HG02852 (cell line): Measurements from ENCODE around the gene PTPN2.
"Not testable (repeated sequence)": the region's sequence is repeated elsewhere in the genome, so short reads cannot be mapped to it uniquely, and the experiment has no call there.

ENCODE experiments used
- ATAC-seq: cut with Tn5 transposase; IDR thresholded peaks from one replicate; pipeline ENCODE4 v1.9.1; 2021; ENCODE audit warnings: mild to moderate bottlenecking, moderate library complexity; ENCODE audit not compliant: unreplicated experiment

PTPN2 gene

DNA sequence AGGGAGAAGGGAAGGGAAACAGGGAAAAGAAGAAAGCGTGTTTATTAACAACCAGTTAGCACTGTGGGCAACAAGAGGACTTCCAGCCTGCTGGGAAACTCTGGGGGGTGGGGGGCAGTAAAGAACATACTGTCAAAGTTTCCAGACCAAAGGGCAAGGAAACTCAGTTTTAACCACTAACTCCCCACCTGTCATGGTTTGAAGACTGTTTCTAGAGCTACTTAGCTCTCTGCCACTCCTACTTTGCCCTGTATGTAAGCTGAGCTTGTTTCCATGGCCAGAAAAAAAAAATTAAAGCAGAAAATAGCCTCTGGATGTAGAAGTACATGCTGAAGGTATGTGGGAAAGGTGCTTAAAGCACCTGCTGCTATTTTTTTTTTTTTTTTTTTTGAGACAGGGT lies 11.0 kb upstream of the PTPN2 start:
- no peak for ATAC-seq

DNA sequence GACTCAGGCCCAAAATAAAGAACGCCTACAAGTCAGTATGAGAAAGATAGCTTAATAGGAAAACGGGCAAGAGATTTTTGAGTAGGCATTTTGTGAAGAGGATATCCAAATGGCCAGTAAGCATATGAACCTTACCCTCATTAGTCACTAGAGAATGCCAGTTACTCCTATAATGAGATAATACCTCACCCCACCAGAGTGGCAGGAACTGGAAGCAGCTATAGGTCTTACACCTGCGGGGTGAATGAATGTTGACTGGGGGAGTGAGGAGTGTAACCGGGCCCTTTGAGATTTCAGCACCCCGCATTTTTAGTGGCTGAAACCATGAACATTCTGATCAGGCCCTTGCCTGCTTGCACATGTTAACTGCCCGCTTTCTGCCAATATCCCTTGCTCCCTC lies 7.5 kb upstream of the PTPN2 start:
- no peak for ATAC-seq

DNA sequence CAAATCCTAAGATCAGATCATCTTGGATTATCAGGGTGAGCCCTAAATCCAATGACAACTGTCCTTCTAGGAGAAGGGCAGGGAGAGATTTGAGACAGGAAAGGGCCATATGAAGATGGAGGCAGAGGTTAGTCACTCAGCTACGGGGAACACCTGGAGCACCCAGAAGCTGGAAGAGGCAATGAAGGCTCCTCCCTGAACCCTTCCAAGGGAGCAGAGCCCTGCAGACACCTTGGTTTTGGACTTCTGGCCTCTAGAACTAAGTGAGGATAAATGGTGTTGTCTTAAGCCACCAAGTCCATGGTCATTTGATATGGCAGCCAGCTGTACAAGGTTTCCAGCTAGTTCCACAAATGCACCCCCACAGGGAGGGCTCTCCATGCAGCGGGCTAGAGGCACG lies 6.9 kb upstream of the PTPN2 start:
- no peak for ATAC-seq

DNA sequence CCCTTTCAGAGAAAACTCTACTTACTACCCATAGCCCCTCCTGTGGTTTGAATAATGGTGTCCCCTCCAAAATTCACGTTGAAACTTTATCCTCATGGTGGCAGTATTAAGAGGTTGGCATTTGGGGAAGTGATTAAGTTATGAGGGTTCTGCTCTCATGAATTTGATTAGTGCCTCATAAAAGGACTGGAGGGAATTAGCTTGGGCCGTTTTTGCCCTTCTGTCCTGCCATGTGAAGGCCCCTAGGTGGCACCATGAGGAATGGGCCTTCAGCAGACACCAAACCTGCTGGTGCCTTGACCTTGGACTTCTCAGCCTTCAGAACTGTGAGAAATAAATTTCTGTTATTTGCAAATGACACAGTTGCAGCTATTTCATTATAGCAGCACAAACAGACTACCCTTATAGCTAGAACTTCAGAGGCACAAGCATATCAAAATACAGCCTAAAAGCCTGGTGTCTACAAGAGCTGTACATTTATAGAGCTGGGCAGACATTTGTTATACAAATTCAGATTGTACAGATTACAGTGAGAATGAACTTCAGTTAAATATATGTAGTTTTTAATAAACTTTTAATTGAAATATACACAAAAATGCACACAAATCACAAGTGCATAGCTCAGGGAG lies 2.6 kb upstream of the PTPN2 start:
- no peak for ATAC-seq

- ATAC-seq: no peak
These were observed 1.5 kb upstream of the PTPN2 start for GRCh38 chr18:12885500-12885899.

GRCh38 chr18:12884406-12885323 lies 628 bp upstream of the PTPN2 start:
- no peak for ATAC-seq

DNA sequence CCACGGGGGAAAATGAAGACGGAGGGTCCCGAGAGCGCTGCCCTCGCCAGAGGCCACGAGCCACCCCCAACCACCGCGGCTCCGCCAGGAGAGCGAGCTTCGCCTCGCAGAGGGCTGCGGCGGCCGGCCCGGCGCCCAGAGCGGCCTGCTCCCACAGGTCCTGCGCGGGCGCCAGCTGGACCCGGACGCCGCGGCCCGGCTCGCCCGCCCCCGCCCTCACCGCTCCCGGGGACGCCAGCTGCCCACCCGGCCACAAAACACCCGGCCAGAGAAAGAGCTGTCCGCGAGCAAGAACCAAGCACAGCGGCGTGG lies 709 bp downstream of the PTPN2 start:
- ATAC-seq: peak; percentile 13

- ATAC-seq: no peak
These were observed 1.3 kb downstream of the PTPN2 start for GRCh38 chr18:12882453-12883371.

DNA sequence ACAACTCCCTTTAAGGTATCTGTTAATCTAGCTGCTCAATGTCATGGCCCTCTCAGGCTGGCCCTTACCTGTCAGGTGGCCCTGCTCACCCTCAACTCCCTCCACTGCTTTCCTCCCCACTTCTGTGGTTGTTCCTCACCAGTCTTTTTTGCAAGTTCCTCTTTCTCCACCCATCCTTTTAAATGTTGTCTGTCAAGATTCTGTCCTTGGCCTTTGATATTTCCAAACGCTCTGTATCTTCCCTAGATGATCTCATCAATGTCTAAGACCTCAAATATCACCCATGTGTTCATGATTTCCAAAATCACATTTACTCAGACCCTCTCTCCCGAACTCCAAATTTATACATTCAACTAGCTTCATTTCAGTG lies 3.5 kb downstream of the PTPN2 start:
- no peak for ATAC-seq

GRCh38 chr18:12879840-12880540 lies 4.0 kb downstream of the PTPN2 start:
- ATAC-seq: no peak

DNA sequence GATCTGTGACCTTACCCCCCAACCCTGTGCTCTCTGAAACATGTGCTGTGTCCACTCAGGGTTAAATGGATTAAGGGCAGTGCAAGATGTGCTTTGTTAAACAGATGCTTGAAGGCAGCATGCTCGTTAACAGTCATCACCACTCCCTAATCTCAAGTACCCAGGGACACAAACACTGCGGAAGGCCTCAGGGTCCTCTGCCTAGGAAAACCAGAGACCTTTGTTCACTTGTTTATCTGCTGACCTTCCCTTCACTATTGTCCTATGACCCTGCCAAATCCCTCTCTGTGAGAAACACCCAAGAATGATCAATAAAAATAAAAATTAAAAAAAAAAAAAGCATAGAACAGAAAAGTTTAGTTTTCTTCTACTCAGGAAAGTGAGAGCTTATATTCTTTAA lies 9.0 kb downstream of the PTPN2 start:
- not testable (repeated sequence) for ATAC-seq

- ATAC-seq: not testable (repeated sequence)
These were observed 10.0 kb downstream of the PTPN2 start for GRCh38 chr18:12873961-12874567.

DNA sequence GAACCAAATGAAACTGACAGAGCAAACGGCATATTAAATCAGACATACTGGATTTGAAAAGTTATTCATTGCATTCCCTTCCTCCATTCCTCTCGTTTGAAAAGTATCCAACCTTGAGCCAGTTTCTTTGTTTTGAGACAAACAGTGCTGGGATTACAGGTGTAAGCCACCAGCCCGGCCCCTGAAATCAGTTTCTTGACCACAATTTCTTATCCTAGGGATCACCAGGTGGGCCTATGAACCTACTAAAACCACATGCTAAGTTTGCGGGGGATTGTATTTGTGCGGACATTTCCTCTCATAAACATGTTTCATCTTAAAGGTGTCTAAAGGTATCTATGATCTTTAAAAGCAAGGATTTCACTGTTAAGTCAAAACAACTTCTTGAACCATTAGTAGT lies 11.6 kb downstream of the PTPN2 start:
- ATAC-seq: no peak

DNA sequence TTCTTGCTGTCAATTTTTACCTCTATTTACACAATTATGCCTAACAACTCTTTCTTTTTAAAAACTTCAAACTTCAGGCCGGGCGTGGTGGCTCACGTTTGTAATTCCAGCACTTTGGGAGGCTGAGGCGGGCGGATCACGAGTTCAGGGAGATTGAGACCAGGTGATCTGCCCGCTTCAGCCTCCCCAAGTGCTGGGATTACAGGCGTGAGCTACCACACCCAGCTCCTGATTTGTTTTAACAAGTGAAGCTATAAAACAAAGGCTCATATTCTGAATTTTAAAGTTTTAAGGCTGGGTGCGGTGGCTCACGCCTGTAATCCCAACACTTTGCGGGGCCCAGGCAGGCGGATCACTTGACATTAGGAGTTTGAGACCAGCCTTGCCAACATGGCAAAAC lies 15.5 kb downstream of the PTPN2 start:
- no peak for ATAC-seq

- no peak for ATAC-seq
These were observed 16.5 kb downstream of the PTPN2 start for GRCh38 chr18:12867441-12868123.

DNA sequence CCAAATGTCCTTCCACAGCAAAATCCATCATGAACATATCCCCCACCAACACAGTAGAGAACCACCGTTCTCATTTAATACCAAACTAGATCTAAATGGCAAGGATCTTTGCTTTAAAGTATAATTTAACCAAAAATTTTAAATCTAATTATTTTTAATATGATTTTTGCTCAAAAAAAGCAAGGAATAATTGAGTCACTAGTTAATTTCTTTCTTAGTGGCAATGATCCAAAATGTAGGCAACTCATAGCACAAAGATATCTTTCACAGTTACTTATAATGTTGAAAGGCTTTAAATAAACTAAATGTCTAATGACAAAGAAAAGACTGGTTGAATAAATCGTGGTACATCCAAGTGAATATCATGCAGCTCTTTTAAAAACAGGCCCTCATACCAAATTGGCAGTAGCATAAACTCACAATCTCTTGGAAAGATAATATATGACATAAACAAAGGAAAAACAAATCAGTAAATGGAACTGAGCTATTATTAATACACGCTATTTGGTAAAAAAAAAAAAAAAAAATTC lies 20.3 kb downstream of the PTPN2 start:
- no peak for ATAC-seq

DNA sequence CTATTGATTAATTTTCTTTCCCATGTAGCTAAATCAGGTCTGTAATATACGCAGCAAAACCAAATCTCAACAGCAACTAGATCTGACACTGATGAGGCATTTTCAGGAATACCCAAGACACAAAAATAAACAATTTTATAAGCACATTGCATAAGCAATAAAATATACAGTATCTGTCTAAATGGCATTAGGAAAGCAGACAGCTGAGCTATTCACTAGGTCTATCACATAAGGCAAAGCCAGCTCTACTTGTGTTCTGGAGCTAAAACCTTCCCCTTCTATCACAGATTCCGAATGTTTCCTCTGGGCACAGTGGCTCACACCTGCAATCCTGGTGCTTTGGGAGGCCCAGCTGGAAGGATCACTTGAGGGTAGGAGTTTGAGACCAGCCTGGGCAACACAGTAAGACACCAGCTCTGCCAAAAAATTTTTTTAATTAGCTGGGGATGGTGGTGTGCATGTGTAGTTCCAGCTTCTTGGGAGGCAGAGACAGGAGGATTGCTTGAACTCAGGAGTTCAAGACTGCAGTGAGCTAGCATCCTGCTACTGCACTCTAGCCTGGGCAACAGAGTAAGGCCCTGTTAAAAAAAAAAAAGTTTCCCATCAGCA lies 21.1 kb downstream of the PTPN2 start:
- ATAC-seq: no peak

- no peak for ATAC-seq
These were observed 21.6 kb downstream of the PTPN2 start for GRCh38 chr18:12862467-12862866.

- ATAC-seq: no peak
These were observed 22.4 kb downstream of the PTPN2 start for GRCh38 chr18:12861637-12862036.
